SK-N-MC (cell line): ENCODE data around the gene ZNF639.
A peak's percentile ranks its signal among the peaks of the same experiment; 100 is the strongest.

Experiments used
- DNase-seq: peaks from one replicate; pipeline ENCODE4 v3.0.0-alpha.2; 2011; ENCODE audit warnings: low read depth, low spot score
- H3K27ac ChIP-seq: fragments of 200-600 bp; sonication (generic); 2 replicates; pipeline ENCODE4 v1.5.1; 2016; ENCODE audit warnings: mixed run types
- H3K36me3 ChIP-seq: fragments of 200-600 bp; sonication (generic); 2 replicates; pipeline ENCODE4 v1.6.1; 2017; ENCODE audit warnings: antibody characterized with exemption, low read length, mixed read lengths; ENCODE audit not compliant: insufficient read depth
- H3K4me3 ChIP-seq: fragments of 200-600 bp; sonication (generic); 2 replicates; pipeline ENCODE4 v1.5.1; 2016
- H3K9ac ChIP-seq: fragments of 200-600 bp; sonication (generic); 2 replicates; pipeline ENCODE4 v1.8.0; 2017; ENCODE audit warnings: mixed run types, mixed read lengths; ENCODE audit not compliant: insufficient read length
- H3K9me3 ChIP-seq: fragments of 200-600 bp; sonication (generic); 2 replicates; pipeline ENCODE4 v1.6.1; 2017; ENCODE audit warnings: low read depth, mild to moderate bottlenecking, antibody characterized with exemption, low read length, moderate library complexity, mixed read lengths
- EZH2 ChIP-seq: fragments of 200-600 bp; sonication (generic); IDR thresholded peaks from one replicate; pipeline ENCODE4 v1.6.1; 2017; ENCODE audit warnings: antibody characterized with exemption
- FOXP2 ChIP-seq: optimal IDR thresholded peaks from 2 replicates; pipeline ENCODE3; 2011; ENCODE audit warnings: mild to moderate bottlenecking, moderate library complexity; ENCODE audit not compliant: insufficient read depth; ENCODE audit errors: extremely low read length, control extremely low read depth
- POLR2AphosphoS5 ChIP-seq: IDR thresholded peaks from 2 replicates; pipeline ENCODE4 v1.6.1; 2012; ENCODE audit warnings: mild to moderate bottlenecking, low read depth, low read length, borderline replicate concordance

The ZNF639 gene

DNA sequence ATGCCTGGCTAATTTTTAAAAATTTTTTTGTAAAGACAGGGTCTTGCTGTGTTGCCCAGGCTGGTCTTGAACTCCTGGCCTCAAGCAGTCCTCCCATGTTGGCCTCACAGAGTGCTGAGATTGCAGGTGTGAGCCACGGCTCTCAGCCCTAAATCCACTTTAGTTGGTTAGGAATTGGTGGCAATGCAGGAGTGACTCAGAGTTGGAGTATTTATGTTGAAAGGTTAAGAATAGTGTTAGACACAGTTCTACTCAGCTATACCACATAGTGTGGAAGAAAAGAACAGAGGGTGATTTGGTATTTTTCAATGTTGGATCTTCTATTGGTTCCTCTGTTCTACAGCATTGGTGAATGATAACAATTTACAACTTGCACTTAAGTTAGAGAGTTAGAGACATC is 7.6 kb downstream of the ZNF639 start:
- Histone ChIP-seq H3K27ac (no peak overlapping the region), H3K9ac (no peak overlapping the region), H3K9me3 (no peaks in the 10 kb centered on the region), H3K36me3 (peaks cover 94% of the 10 kb centered on the region), H3K4me3 (no peak overlapping the region)
- DNase-seq: no peak
- TF ChIP-seq EZH2 (no peak), POLR2AphosphoS5 (no peak), FOXP2 (no peak)

DNA sequence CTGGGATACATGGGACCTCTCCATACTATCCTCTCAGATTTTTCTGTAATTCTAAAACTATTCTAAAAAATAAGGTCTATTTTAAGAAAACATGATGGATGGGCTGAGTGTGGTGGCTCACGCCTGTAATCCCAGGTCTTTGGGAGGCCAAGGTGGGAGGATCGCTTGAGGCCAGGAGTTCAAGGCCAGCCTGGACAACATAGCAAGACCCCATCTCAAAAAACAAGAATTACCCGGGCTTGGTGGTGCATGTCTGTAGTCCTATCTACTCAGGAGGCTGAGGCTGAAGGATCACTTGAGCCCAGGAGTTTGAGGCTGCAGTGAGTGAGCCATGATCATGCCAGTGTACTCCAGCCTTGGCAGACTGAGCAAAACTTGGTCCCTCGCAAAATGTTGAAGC is 9.4 kb downstream of the ZNF639 start:
- no peak for DNase-seq
- no peak overlapping the region for H3K4me3 ChIP-seq
- H3K9ac ChIP-seq: no peak overlapping the region
- TF ChIP-seq EZH2 (no peak), FOXP2 (no peak)
- no peaks in the 10 kb centered on the region for H3K9me3 ChIP-seq
- peaks cover 97% of the 10 kb centered on the region for H3K36me3 ChIP-seq
- no peak overlapping the region for H3K27ac ChIP-seq

- Histone ChIP-seq H3K4me3 (no peak overlapping the region), H3K9me3 (no peaks in the 10 kb centered on the region), H3K36me3 (peaks cover 96% of the 10 kb centered on the region), H3K27ac (no peak overlapping the region), H3K9ac (no peak overlapping the region)
- TF ChIP-seq POLR2AphosphoS5: no peak
- TF ChIP-seq EZH2: no peak
- no peak for TF ChIP-seq FOXP2
- no peak for DNase-seq
Observed at GRCh38 chr3:179333084-179333483, 10.3 kb downstream of the ZNF639 start.

GRCh38 chr3:179336345-179336929 is 13.6 kb downstream of the ZNF639 start:
- Histone ChIP-seq H3K4me3 (no peak overlapping the region), H3K27ac (no peak overlapping the region), H3K9ac (no peak overlapping the region), H3K36me3 (peaks cover 76% of the 10 kb centered on the region), H3K9me3 (no peaks in the 10 kb centered on the region)
- DNase-seq: no peak
- TF ChIP-seq POLR2AphosphoS5: no peak
- no peak for TF ChIP-seq EZH2

DNA sequence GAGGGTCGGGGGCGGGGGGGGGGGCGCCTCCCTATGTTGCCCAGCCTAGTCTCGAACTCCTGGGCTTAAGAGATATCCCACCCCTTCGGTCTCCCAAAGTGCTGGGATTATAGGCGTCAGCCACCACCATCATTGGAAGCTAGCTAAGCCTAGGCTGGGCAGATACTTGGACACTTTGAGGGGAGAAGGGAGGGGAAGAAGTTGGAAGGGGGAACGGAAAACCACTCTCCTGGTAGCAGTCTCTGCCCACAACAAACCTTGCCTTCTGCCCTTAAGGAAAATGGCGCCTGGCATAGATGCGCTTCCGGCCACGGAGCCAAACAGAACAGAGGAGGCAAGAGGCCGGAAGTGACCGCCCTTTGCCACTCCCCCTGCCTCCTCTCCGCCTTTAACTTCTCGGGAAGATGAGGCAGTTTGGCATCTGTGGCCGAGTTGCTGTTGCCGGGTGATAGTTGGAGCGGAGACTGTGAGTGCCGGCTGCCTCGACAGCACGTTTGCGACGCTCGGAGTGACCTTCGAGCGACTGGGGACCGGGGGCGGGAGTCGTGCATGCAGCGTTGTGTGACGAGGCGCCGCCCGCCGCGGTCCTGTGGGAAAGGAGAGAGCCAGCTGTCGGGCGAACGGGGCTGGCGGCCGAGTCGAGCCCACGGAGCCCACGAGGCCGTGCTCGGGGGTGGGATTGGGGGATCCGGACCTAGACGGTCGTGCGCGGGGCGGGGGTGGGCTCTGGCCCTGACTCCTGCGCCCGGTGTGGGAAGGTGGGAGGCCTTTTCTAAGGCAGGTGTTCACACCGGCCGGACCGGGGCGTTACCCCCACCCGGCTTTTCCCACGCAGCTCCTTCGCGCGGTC is 24.7 kb downstream of the ZNF639 start, which contains the start of gene MFN1:
TSS of gene MFN1 (plus strand) at position 365 of the 850 bp plus-strand sequence. CDS start 1,143 bp downstream, outside the sequence.
- peak; percentile 85 for DNase-seq
- H3K27ac ChIP-seq: no peak within 1 kb of the TSS

GRCh38 chr3:179348325-179349013 is 25.6 kb downstream of the ZNF639 start:
- no peak for DNase-seq
- H3K4me3 ChIP-seq: peak overlapping the region; percentile 96
- H3K36me3 ChIP-seq: peaks cover 36% of the 10 kb centered on the region
- H3K27ac ChIP-seq: no peak overlapping the region
- H3K9me3 ChIP-seq: no peaks in the 10 kb centered on the region
- peak overlapping the region; percentile 91 for H3K9ac ChIP-seq
- TF ChIP-seq POLR2AphosphoS5 (no peak), FOXP2 (no peak), EZH2 (no peak)

More for the DNA sequence above, 24.7 kb downstream of the ZNF639 start, which contains the start of gene MFN1:
- Histone ChIP-seq H3K4me3 (peak within 1 kb of the TSS; percentile 96), H3K9me3 (no peaks in the 10 kb centered on the region), H3K36me3 (peaks cover 32% of the 10 kb centered on the region), H3K9ac (peak within 1 kb of the TSS; percentile 91)
- TF ChIP-seq EZH2 (no peak), FOXP2 (peak; percentile 92), POLR2AphosphoS5 (peak; percentile 95)

DNA sequence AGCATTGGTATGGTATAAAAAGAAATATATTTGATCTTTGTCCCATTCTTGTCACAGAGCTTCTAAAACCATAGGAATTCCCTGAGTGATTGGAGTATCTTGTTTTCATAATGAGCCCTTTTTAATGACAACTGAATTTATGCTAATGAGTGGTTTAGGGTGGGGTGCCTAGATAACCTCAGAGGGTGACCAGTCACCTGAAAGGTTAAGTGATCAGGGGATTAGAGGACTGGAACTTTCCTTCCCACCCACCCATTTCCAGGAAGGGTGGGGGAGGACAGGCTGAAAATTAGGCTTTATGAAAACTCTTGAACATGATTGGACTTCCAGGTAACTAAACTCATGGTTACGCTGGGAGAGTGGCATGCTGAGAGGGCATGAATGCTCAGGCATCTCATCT is 33.2 kb downstream of the ZNF639 start:
- no peak overlapping the region for H3K4me3 ChIP-seq
- DNase-seq: no peak
- TF ChIP-seq EZH2 (no peak), POLR2AphosphoS5 (no peak), FOXP2 (no peak)
- H3K9ac ChIP-seq: no peak overlapping the region
- no peaks in the 10 kb centered on the region for H3K9me3 ChIP-seq
- H3K27ac ChIP-seq: no peak overlapping the region
- peaks cover 84% of the 10 kb centered on the region for H3K36me3 ChIP-seq

- TF ChIP-seq EZH2: no peak
- TF ChIP-seq POLR2AphosphoS5: no peak
- TF ChIP-seq FOXP2: no peak
- Histone ChIP-seq H3K9me3 (no peaks in the 10 kb centered on the region), H3K27ac (no peak overlapping the region), H3K36me3 (peaks cover 66% of the 10 kb centered on the region), H3K9ac (no peak overlapping the region), H3K4me3 (no peak overlapping the region)
- DNase-seq: no peak
Observed at GRCh38 chr3:179363332-179363731, 40.5 kb downstream of the ZNF639 start.
